ENCODE results near the gene ZNF746. TPM values are rescaled to one million over a fixed set of nuclear protein-coding genes. Genes with fewer than 3 reads are reported as not detected.

ZNF746 gene
- total RNA-seq, 4 donors from 2014 or later = 18.1 to 28.1 (median 22.0) TPM

DNA sequence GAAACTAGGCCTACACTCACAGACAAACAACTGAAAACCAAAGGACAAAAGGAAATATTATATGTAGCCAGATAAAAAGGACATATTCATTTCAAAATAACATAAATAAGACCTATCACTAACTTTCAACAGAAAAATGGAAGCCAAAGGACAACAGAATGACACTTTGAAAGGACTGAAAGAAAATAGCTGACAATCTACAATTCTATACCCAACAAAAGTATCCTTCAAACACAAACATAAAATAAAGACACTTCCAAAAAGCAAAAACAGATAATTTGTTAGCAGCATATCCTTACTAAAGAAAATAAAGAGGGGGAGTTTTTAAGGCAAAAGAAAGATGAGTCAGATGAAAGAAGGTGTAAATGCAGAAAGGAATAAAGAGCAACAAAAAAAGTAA is 7.9 kb upstream of the ZNF746 start:
- Histone ChIP-seq H3K4me3 (no peak overlapping the region), H3K4me1 (no peaks in the 10 kb centered on the region), H3K27ac (no peak overlapping the region), H3K36me3 (no peaks in the 10 kb centered on the region), H3K27me3 (no peaks in the 10 kb centered on the region), H3K9me3 (peaks cover 20% of the 10 kb centered on the region)
- TF ChIP-seq POLR2A (IDR thresholded peaks at IDR 0.05) = no peak
- TF ChIP-seq, protein P1, sequence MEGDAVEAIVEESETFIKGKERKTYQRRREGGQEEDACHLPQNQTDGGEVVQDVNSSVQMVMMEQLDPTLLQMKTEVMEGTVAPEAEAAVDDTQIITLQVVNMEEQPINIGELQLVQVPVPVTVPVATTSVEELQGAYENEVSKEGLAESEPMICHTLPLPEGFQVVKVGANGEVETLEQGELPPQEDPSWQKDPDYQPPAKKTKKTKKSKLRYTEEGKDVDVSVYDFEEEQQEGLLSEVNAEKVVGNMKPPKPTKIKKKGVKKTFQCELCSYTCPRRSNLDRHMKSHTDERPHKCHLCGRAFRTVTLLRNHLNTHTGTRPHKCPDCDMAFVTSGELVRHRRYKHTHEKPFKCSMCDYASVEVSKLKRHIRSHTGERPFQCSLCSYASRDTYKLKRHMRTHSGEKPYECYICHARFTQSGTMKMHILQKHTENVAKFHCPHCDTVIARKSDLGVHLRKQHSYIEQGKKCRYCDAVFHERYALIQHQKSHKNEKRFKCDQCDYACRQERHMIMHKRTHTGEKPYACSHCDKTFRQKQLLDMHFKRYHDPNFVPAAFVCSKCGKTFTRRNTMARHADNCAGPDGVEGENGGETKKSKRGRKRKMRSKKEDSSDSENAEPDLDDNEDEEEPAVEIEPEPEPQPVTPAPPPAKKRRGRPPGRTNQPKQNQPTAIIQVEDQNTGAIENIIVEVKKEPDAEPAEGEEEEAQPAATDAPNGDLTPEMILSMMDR (IDR thresholded peaks at IDR 0.05) = no peak
- TF ChIP-seq POLR2AphosphoS5 (IDR thresholded peaks at IDR 0.05) = no peak
- TF ChIP-seq EP300 (IDR thresholded peaks at IDR 0.05) = no peak
- DNase-seq (ENCODE audit: low spot score in 2 of 2) = no peak

DNA sequence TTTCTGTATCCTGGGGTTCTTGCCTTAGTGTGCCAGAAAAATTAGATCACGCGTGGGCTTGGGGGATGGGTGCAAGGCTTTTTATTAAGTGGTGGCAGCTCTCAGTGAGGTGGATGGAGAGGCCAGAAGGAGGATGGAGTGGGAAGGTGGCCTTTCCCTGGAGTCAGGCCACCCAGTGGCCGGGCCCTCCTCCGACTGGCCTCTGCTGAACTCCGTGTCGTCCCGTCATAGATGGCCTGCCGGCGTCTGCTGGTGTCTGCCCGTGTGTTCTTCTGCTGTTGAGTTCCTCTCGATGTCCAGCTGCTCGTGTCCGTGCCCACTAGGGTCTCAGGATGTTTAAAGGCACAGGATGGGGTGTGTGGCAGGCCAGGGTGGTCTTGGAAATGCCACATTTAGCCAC is 4.0 kb upstream of the ZNF746 start:
- H3K27me3 ChIP-seq = no peaks in the 10 kb centered on the region
- peaks cover 6% of the 10 kb centered on the region for H3K4me1 ChIP-seq

DNA sequence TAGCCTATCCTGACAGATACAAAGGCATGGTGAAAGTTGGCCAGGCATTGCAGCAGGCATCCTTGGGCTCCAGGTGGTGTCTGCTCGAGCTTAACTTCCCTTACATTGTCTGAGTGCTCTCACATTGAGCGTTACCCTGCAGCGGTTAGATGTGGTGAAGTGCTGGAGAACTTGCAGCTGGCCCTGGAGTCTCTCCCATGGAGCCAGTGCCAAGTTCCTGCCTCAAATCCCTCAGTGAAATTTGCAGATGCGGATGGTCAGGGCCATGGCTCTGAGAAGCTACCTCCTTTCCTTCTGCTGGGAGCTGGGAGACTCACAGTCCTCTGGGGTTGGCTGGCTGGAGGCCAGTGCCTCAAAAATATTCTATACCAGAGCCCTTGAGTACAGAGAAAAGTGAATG is 3.3 kb upstream of the ZNF746 start:
- no peak for DNase-seq (ENCODE audit: low spot score in 2 of 2)
- Histone ChIP-seq H3K27ac (no peak overlapping the region), H3K36me3 (no peaks in the 10 kb centered on the region), H3K27me3 (no peaks in the 10 kb centered on the region), H3K4me3 (no peak overlapping the region), H3K9me3 (peaks cover 4% of the 10 kb centered on the region), H3K4me1 (peaks cover 14% of the 10 kb centered on the region)
- no peak for TF ChIP-seq EP300 (IDR thresholded peaks at IDR 0.05)
- TF ChIP-seq POLR2AphosphoS5 (IDR thresholded peaks at IDR 0.05) = no peak
- no peak for TF ChIP-seq POLR2A (IDR thresholded peaks at IDR 0.05)
- TF ChIP-seq, protein P1 (IDR thresholded peaks at IDR 0.05) = no peak
- WGBS = 68% methylated on average over 4 of the region's 4 CpGs

More for the DNA sequence above, 4.0 kb upstream of the ZNF746 start:
- 86% methylated on average over 11 of the region's 13 CpGs for WGBS
- no peak overlapping the region for H3K4me3 ChIP-seq
- no peaks in the 10 kb centered on the region for H3K36me3 ChIP-seq
- no peak overlapping the region for H3K27ac ChIP-seq
- H3K9me3 ChIP-seq = peaks cover 4% of the 10 kb centered on the region
- DNase-seq (ENCODE audit: low spot score in 2 of 2) = no peak
- no peak for TF ChIP-seq POLR2A (IDR thresholded peaks at IDR 0.05)
- no peak for TF ChIP-seq EP300 (IDR thresholded peaks at IDR 0.05)
- TF ChIP-seq POLR2AphosphoS5 (IDR thresholded peaks at IDR 0.05) = no peak
- TF ChIP-seq, protein P1 (IDR thresholded peaks at IDR 0.05) = no peak

DNA sequence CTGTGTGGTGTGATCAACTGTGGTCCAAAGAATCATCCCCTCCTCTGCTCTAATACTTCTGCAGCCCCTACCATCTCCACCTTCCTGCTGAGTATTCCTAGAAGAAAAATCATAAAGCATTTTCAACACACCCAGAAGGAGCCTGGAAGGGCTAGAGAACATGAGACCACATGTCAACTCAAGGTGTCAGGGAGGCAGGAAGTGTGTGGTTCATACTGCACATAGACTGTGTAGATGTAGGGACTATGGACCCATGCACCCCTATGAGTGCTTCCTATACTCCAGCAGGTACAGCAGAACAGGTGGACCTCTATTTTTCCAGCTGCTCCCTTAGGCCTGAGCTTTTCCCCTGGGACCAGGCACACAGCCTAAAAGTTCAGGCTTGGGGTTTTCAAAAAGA is 2.6 kb upstream of the ZNF746 start:
- Histone ChIP-seq H3K4me3 (no peak overlapping the region), H3K36me3 (no peaks in the 10 kb centered on the region), H3K4me1 (peaks cover 21% of the 10 kb centered on the region), H3K9me3 (peaks cover 3% of the 10 kb centered on the region), H3K27me3 (no peaks in the 10 kb centered on the region), H3K27ac (no peak overlapping the region)
- no peak for DNase-seq (ENCODE audit: low spot score in 2 of 2)
- no peak for TF ChIP-seq POLR2A (IDR thresholded peaks at IDR 0.05)
- no peak for TF ChIP-seq EP300 (IDR thresholded peaks at IDR 0.05)
- no peak for TF ChIP-seq POLR2AphosphoS5 (IDR thresholded peaks at IDR 0.05)
- TF ChIP-seq, protein P1 (IDR thresholded peaks at IDR 0.05) = no peak

DNA sequence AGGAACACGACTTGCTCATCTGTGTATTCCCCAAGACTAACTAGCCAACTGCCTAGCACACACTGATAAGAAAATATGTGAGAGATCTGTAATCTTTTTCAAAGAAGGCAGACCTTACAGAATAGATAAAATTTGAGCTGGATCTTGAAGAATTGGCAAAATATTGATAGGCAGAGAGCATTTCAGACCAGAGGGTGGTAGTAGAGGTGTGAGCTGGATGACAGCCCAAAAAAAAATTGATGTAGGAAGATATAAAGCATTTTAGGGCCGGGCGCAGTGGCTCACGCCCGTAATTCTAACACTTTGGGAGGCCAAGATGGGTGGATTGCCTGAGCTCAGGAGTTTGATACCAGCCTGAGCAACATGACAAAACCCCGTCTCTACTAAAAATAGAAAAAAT is 1.2 kb upstream of the ZNF746 start:
- Histone ChIP-seq H3K36me3 (peaks cover 4% of the 10 kb centered on the region), H3K9me3 (no peaks in the 10 kb centered on the region), H3K4me3 (no peak overlapping the region), H3K27ac (no peak overlapping the region), H3K4me1 (peaks cover 23% of the 10 kb centered on the region), H3K27me3 (no peaks in the 10 kb centered on the region)
- DNase-seq (ENCODE audit: low spot score in 2 of 2) = no peak
- no peak for TF ChIP-seq POLR2AphosphoS5 (IDR thresholded peaks at IDR 0.05)
- TF ChIP-seq, protein P1 (IDR thresholded peaks at IDR 0.05) = no peak
- 64% methylated on average over 6 of the region's 6 CpGs for WGBS
